ENCODE data around the gene KCNT1. TPM values are rescaled to one million over a fixed set of nuclear protein-coding genes. Genes with fewer than 3 reads are reported as not detected.

Gene KCNT1
- total RNA-seq, 1 experiment from 2014 or later, result 0.51 TPM

DNA sequence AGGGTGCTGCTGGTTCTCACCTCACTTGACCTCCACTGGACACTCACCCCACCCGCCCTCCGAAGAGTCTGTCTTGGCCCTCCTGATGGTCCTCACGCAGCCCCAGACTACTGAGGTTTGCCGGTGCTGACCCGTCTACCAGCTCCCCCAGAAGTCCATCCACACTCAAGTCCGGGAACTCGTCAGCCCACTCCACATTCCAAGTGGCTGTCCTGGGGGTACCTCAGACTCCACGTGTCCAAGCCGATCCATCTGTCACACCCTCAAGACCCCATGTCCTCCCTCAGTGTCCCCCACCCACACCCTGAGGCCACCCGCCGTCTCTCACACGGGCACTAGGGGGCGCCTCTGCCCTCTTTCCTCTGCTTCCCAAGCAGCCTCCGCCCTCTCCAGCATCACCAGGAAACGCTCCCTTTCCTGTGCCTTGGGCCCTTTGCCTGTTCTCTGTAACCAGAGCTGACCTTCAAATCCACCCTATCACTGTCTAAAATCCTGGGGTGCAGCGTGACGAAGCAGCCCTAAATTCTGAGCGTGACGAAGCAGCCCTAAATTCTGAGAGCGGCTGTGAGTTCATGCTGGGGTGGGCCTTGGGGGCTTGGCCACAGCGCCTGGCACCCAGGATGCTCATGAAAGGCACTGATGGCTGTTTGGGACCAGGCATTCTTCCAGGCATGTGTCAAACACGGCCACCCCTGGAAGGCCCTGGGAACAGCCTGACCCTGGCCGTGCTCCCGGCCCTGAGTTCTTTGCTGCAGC, 95.7 kb downstream of the KCNT1 start:
- DNase-seq, result peak; percentile 83 to 89
- no peak overlapping the region for H3K27ac ChIP-seq
- peaks cover 12% of the 10 kb centered on the region for H3K27me3 ChIP-seq
- H3K9me3 ChIP-seq (replicated peaks), result no peaks in the 10 kb centered on the region
- peaks cover 8% of the 10 kb centered on the region; the same call in 1 of the 2 replicates for H3K4me1 ChIP-seq
- no peak overlapping the region for H3K4me3 ChIP-seq
- H3K36me3 ChIP-seq, result no peaks in the 10 kb centered on the region

DNA sequence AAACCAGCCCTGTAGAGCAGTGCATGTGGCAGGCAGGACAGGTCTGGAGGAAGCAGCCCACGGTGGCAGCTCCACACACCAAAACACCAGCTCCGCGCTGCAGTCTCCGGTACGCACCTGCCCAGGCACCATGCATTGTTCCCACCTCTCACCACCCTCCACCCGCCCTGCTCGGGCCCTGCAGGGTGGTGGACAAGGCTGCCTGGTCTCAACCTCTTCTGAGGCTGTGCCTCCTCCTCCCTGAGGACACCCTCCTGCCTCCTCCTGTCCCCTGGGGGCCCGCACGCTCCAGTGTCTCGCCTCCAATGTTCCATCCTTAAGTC, 96.2 kb downstream of the KCNT1 start:
- Histone ChIP-seq H3K27ac (no peak overlapping the region), H3K36me3 (no peaks in the 10 kb centered on the region), H3K4me3 (no peak overlapping the region), H3K27me3 (peaks cover 12% of the 10 kb centered on the region), H3K4me1 (peaks cover 8% of the 10 kb centered on the region; the same call in 1 of the 2 replicates), H3K9me3 (replicated peaks) (no peaks in the 10 kb centered on the region)
- no peak for DNase-seq

GRCh38 chr9:135799261-135799660, 97.3 kb downstream of the KCNT1 start:
- Histone ChIP-seq H3K4me3 (no peak overlapping the region), H3K27me3 (peaks cover 9% of the 10 kb centered on the region), H3K4me1 (peaks cover 8% of the 10 kb centered on the region; the same call in 1 of the 2 replicates), H3K27ac (no peak overlapping the region), H3K36me3 (no peaks in the 10 kb centered on the region), H3K9me3 (replicated peaks) (no peaks in the 10 kb centered on the region)
- no peak for DNase-seq

- Histone ChIP-seq H3K27me3 (0 out of 2 replicates have a peak, but pooled peaks cover 3% of the 10 kb centered on the region), H3K36me3 (no peaks in the 10 kb centered on the region), H3K9me3 (replicated peaks) (no peaks in the 10 kb centered on the region), H3K27ac (no peak overlapping the region), H3K4me3 (no peak overlapping the region), H3K4me1 (peaks cover 8% of the 10 kb centered on the region; the same call in 1 of the 2 replicates)
- no peak for DNase-seq
These were observed 99.1 kb downstream of the KCNT1 start for GRCh38 chr9:135801070-135801469.

GRCh38 chr9:135802876-135803419, 101.0 kb downstream of the KCNT1 start:
- no peaks in the 10 kb centered on the region for H3K9me3 ChIP-seq (replicated peaks)
- DNase-seq, result peak in 1 of 2 experiments; percentile 37
- no peaks in the 10 kb centered on the region for H3K27me3 ChIP-seq
- no peak overlapping the region for H3K4me3 ChIP-seq
- no peaks in the 10 kb centered on the region for H3K36me3 ChIP-seq
- H3K27ac ChIP-seq, result no peak overlapping the region
- H3K4me1 ChIP-seq, result peaks cover 3% of the 10 kb centered on the region; the same call in 1 of the 2 replicates

DNA sequence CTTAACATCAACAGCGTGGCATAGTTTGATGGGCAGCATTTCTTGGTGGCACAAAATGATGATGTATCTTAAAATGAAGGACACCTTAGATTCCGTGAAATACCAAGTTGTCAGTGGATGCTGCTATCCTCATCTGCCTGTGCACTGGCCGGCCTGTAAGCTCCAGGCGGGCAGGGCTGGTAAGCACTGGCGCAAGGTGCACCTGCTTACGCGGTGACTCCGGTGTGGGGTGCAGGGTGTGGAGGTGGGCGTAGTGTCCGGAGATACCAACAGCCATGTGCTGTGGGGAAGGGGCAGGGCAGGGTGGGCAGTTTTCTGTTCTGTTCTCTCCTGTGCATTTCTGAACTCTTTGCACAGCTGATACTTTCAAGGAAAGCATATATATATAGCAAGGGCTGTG, 101.5 kb downstream of the KCNT1 start:
- no peak for DNase-seq
- no peaks in the 10 kb centered on the region for H3K9me3 ChIP-seq (replicated peaks)
- no peak overlapping the region for H3K27ac ChIP-seq
- H3K27me3 ChIP-seq, result no peaks in the 10 kb centered on the region
- no peaks in the 10 kb centered on the region for H3K36me3 ChIP-seq
- H3K4me1 ChIP-seq, result no peaks in the 10 kb centered on the region
- H3K4me3 ChIP-seq, result no peak overlapping the region

- H3K36me3 ChIP-seq, result peaks cover 5% of the 10 kb centered on the region; the same call in 1 of the 2 replicates
- DNase-seq, result no peak
- no peaks in the 10 kb centered on the region for H3K4me1 ChIP-seq
- H3K27ac ChIP-seq, result no peak overlapping the region
- H3K4me3 ChIP-seq, result no peak overlapping the region
- H3K9me3 ChIP-seq (replicated peaks), result no peaks in the 10 kb centered on the region
- H3K27me3 ChIP-seq, result no peaks in the 10 kb centered on the region
These were observed 102.8 kb downstream of the KCNT1 start for GRCh38 chr9:135804581-135805421.

DNA sequence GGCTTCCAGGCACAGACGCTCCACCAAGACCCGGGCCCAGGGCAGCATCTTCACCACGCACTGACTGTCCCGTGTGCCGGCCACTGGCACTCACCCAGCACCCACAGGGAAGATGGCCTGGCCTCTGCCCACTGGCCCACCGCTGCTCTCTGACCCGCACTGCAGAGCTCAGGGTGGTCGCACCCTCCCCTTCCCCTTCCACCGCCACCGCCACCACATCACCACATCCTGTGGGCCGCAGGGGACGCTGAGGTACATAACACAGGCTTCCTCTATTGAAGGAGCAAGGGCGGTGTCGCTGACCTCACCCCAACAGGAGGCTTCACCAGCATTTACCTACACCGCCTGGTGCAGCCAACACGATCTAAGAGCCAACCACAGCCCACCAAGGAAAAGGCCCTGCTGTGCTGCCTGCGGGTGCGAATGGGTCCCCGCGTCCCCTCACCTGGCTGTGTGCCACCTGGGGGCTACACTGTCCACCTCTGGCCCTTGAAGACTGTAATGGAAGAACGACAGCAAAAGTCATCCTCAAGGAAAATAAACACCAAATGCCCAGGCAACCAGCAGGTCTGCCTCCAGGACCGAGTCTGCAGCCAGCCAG, 103.5 kb downstream of the KCNT1 start:
- no peak for DNase-seq
- peaks cover 12% of the 10 kb centered on the region; the same call in 1 of the 2 replicates for H3K36me3 ChIP-seq
- no peaks in the 10 kb centered on the region for H3K27me3 ChIP-seq
- H3K9me3 ChIP-seq (replicated peaks), result no peaks in the 10 kb centered on the region
- no peaks in the 10 kb centered on the region for H3K4me1 ChIP-seq
- H3K27ac ChIP-seq, result no peak overlapping the region
- no peak overlapping the region for H3K4me3 ChIP-seq

GRCh38 chr9:135809166-135809565, 107.2 kb downstream of the KCNT1 start:
- Histone ChIP-seq H3K27ac (no peak overlapping the region), H3K36me3 (peaks cover 32% of the 10 kb centered on the region), H3K27me3 (no peaks in the 10 kb centered on the region), H3K9me3 (replicated peaks) (no peaks in the 10 kb centered on the region), H3K4me1 (peaks cover 6% of the 10 kb centered on the region; the same call in 1 of the 2 replicates), H3K4me3 (no peak overlapping the region)
- no peak for DNase-seq

DNA sequence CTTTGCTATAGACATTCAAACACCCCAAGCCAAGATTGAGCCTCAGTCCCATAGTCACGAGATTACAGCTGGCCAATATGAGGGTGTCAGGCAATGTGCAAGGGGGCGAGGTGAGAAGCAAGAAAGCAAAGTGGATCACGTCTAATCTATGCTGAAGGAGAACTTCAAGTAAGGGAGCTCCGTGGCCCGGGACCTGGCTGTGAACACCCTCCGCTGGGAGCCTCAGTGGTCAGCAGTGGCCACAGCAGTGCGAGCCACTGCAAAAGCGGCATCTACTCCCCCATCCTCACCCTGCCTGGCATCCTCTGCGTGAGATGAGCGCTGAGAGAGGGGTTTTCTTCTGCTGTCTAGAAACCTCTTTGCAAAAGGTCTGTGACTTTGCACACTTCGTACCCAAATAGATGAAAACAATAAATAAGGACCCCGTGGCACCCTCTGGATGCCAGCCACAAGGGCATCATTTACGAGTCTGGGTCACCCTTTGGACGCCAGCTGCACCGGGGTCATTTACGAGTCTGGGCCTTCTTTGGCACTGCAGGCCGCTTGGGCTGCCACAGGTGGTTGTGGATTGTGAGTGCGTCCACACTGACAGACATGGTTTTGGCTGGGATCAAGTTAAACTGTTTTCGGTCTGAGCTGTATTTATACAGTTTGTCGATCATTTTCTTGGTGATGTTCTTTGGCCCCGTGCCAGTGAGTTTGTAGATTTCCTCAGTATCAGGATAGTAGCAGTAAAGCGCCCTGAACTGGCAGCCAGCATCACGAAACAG, 109.0 kb downstream of the KCNT1 start:
- Histone ChIP-seq H3K27ac (no peak overlapping the region), H3K36me3 (peaks cover 46% of the 10 kb centered on the region)
- no peak for DNase-seq

GRCh38 chr9:135811801-135812200, 109.8 kb downstream of the KCNT1 start:
- H3K4me3 ChIP-seq, result no peak overlapping the region
- peak; percentile 67 to 84 for DNase-seq
- H3K27me3 ChIP-seq, result no peaks in the 10 kb centered on the region
- peaks cover 6% of the 10 kb centered on the region; the same call in 1 of the 2 replicates for H3K4me1 ChIP-seq
- no peak overlapping the region for H3K27ac ChIP-seq
- no peaks in the 10 kb centered on the region for H3K9me3 ChIP-seq (replicated peaks)
- H3K36me3 ChIP-seq, result peaks cover 48% of the 10 kb centered on the region

More for the DNA sequence above, 109.0 kb downstream of the KCNT1 start:
- H3K4me3 ChIP-seq, result no peak overlapping the region
- peaks cover 6% of the 10 kb centered on the region; the same call in 1 of the 2 replicates for H3K4me1 ChIP-seq
- H3K9me3 ChIP-seq (replicated peaks), result no peaks in the 10 kb centered on the region
- H3K27me3 ChIP-seq, result no peaks in the 10 kb centered on the region

DNA sequence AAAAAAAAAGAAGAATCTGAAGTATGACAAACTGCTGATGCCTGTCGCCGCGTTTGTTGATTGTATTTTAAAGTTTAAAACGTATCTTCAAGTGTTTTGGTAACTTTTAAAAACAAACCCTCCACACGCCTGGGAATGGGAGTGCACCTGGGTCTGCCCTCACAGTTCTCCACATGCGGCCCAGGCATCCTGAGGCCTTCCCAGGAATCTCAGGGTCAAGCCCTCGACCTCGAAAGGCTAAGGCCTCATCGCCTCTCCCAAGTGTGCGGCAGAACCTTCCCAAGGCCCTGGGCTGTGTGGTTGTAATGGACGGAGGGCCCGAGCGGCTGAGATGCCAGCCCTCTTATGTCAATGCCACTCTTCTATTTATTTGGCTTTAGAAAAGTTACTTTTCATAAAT, 111.0 kb downstream of the KCNT1 start:
- peaks cover 58% of the 10 kb centered on the region for H3K36me3 ChIP-seq
- DNase-seq, result no peak

DNA sequence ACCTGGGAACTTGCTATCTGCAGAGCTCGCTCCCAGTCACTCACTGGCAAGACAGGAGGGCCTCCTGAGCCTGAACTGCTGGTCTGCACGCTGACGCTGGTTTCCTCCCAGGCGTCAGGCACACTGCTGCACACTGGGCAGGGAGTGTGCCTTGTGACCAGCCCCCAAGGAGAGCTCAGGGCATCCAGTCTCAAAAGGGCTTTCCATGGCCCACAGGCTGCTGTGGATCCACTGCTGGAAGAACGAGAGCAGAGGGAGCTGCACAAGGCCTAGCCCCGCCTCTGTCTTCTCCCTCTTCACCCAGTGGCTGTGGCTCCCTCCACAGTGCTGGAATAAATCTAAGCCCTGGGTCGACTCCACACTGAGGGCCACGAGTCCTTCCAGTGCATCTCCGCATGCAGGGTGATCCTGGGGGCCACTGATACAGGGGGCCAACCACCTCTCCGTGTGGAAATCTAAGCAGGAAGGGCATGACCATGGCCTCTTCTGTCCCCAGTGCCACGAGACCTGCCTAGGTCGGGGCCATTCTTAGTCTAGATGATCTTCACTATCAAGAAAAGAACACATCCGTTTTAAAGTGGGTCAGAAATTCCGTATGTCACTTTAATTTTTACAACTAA, 111.8 kb downstream of the KCNT1 start:
- no peaks in the 10 kb centered on the region for H3K27me3 ChIP-seq
- H3K9me3 ChIP-seq (replicated peaks), result no peaks in the 10 kb centered on the region
- H3K36me3 ChIP-seq, result peaks cover 63% of the 10 kb centered on the region
- H3K27ac ChIP-seq, result no peak overlapping the region
- peaks cover 6% of the 10 kb centered on the region; the same call in 1 of the 2 replicates for H3K4me1 ChIP-seq
- no peak overlapping the region for H3K4me3 ChIP-seq
- DNase-seq, result no peak

More for the DNA sequence above, 111.0 kb downstream of the KCNT1 start:
- peaks cover 6% of the 10 kb centered on the region; the same call in 1 of the 2 replicates for H3K4me1 ChIP-seq
- H3K4me3 ChIP-seq, result no peak overlapping the region
- no peaks in the 10 kb centered on the region for H3K27me3 ChIP-seq
- H3K27ac ChIP-seq, result no peak overlapping the region
- H3K9me3 ChIP-seq (replicated peaks), result no peaks in the 10 kb centered on the region

All from SJCRH30 (cell line).